Activated CD4-positive, CD25-positive, alpha-beta regulatory T cell treated with anti-CD3 and anti-CD28 coated beads, Interleukin-2, amount 50 U/mL, for 16 hours (primary cell): Measurements from ENCODE around the gene PRPF39.
"Not testable (repeated sequence)": the region's sequence is repeated elsewhere in the genome, so short reads cannot be mapped to it uniquely, and the experiment has no call there.

Experiments used
- DNase-seq: peaks from one replicate; pipeline ENCODE4 v3.0.0-alpha.2; 2020; ENCODE audit warnings: low read depth, low spot score

The PRPF39 gene

GRCh38 chr14:45081096-45081495 lies 2.8 kb upstream of the PRPF39 start:
- not testable (repeated sequence) for DNase-seq

DNA sequence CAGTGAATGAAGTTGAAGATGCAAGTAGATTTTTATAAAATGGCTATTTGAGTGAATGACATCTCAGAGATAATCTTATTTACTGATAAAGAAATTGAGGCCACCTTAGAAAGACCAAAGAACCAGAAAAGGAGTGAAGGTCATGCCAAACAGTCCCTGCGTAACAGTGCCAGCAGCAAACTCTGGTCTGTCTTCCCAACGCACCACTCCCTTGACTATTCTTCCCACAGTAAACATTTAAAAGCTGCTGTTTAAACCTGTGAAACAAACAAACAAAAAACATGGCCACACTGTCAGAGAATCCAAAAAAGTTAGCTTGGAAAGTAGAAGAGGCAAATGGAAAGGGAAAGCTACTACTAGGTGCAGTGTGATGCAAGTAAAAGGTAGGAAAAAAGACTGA lies 1.5 kb upstream of the PRPF39 start:
- DNase-seq = no peak

DNA sequence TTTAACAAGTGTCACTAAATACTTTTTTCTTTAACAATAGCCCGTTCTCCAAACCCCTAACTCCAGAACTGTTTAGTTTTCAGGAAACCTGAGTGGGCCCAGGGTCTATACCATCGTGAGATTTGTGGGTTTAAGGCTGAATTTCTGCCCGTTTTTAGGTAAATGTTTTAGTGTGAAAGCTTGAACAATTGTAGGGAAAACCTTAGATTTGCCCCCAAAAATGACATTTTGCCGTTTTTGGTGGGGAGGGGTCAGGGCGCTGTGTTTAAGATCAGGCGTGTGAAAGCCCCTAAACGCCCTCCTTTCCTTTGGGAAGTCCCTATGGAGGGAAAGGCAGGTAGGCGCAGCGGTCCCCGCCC lies 320 bp upstream of the PRPF39 start:
- no peak for DNase-seq

DNA sequence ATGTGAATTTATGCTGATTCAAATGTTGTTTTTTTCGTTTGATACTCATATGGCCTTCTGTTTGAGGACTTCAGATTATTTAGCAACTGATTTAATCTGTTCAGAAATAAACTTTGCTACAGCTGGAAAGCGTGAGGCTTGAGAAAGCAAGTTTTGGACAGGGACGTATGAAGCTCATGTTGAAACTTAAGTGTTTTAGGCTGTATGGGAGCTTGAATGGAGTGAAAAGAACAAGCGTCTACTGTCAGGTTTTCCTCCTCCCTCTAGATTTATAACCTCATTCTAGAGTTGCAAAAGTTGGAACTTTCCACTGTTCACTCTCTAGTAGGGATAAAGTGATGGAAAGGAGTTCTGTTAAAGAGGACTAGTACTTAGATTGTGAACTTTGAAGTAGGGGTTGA lies 1.0 kb downstream of the PRPF39 start:
- DNase-seq = no peak

DNA sequence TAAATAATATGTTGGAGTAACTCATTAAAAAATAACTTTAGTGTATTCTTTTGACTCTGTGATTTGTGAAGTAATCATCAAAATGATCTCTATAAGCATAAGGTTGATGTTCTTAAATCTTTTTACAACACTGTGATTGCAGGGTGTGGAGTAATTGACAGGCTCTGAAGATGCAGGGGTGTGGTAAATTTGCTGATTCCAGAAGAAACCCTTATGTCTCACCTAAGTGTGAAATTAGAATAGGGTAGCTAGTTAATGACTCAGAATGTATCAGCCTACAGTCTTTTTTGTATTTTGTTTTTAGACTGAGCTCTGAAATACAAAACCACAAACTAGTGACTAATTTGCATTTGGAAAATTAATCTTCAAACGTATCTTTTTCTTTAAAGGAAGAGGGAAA lies 5.9 kb downstream of the PRPF39 start:
- DNase-seq = no peak

- no peak for DNase-seq
Measured at GRCh38 chr14:45091710-45092109, 7.8 kb downstream of the PRPF39 start.

GRCh38 chr14:45094275-45094674 lies 10.4 kb downstream of the PRPF39 start:
- DNase-seq = no peak

GRCh38 chr14:45095143-45095542 lies 11.2 kb downstream of the PRPF39 start:
- no peak for DNase-seq

- DNase-seq = no peak
Measured at GRCh38 chr14:45096218-45096617, 12.3 kb downstream of the PRPF39 start.

DNA sequence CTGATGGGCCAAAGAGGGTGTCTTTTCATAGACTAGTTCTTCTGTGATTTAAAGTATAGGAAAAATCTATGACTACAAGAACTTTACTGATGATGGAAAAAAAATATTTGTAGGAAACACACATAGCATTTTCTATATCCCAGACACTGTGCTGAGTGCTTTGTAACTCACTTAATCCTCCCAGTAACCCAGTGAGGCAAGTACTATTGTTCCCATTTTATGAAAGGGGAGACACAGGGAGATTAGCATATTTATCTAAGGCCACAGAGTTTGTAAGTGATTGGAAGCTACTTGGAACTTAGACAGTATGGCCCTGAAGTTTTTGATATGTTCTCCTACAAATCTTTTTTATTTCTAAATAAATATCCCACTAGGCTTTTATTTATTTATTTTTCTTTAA lies 19.9 kb downstream of the PRPF39 start:
- DNase-seq = no peak

- DNase-seq = no peak
Measured at GRCh38 chr14:45104561-45104960, 20.6 kb downstream of the PRPF39 start.

DNA sequence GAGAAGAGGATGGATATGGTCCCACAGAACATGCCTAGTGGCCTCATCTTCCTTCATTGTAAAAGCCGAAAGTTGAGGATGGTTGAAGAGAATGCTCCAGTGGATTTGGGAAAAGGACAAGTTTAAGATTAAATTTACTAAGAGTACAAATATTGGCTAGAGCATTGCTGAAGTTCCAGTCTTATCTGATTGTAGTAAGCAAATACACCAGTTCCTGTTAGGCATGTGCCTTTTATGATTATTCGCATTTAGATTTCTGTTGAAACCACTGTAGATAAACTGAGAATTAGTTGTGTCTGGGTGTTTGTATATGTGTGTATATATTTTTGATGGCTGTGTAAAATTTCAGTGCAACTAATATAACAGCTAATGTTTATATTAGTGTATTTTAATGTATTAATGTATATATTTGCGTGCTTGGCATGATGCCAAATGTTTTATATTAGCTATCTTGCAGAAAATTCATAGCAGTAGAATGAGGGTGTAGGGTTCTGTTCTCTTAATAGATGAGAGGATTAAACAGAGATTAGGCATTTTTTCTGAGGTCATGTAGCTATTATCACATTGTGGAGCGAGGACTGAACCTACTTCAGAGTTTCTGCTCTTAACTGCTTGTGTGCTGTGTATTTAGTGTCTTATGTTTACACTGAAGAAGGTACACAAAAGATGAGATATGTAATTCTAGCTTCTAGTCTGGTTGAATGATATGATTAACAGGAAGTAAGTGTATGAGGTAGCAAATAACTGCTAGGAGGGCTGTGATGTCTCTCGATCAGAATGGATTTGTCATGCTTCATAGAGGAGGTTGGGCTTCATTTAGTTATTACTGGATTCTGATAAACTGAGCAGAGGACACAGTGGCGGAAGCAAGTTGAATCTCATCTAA lies 29.2 kb downstream of the PRPF39 start:
- no peak for DNase-seq

GRCh38 chr14:45114327-45114726 lies 30.4 kb downstream of the PRPF39 start:
- no peak for DNase-seq

DNA sequence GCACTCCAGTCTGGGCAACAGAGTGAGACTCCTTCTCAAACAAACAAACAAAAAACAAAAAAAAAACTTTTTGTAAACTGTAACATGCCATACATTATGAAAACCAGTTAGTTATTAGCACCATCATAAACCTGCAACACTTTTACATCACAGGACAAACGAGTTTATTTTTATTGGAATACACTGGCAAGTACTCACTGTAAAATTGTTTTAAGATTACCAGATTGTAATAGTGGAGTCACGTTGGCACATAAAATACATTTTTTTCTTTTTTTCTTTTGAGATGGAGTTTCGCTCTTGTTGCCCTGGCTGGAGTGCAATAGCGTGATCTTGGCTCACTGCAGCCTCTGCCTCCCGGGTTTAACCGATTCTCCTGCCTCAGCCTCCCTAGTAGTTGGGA lies 34.7 kb downstream of the PRPF39 start:
- no peak for DNase-seq

DNA sequence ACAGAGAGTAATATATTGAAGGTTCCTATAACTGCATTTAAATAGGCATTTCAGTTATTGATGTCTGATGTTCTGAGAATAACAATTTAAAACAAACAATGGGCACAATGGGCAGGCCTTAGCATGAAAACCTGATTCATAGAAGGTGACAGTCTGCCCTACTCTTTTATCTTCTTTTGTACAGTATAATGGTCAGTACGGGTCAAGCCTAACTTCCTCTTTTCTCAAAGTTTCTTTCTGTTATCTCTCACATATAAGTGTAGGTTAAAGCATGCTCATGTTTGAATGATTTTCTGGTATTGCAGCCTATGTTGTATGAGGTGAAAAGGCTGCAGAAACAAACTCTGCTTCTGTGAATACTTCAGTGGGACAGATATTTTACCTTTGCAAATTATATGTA lies 36.2 kb downstream of the PRPF39 start:
- no peak for DNase-seq

DNA sequence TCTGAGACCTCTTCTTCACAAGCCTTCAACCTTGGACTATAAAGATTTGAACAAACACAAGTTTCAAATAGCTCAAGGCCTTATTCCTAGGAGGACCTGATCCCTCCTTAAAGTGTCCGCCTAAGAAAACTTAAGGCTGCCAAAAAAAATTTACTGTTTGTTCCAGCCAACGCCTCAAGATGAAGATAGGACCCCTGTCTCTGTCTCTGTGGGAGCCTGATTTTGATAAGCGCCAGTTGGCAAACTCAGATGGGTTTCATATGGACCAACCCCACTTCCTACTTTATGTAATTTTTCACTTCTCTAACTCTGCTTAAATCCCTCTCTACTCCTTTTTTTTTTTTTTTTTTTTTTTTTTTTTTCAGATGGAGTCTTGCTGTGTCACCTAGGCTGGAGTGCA lies 39.4 kb downstream of the PRPF39 start:
- DNase-seq = no peak

GRCh38 chr14:45125754-45126153 lies 41.8 kb downstream of the PRPF39 start:
- DNase-seq = no peak

DNA sequence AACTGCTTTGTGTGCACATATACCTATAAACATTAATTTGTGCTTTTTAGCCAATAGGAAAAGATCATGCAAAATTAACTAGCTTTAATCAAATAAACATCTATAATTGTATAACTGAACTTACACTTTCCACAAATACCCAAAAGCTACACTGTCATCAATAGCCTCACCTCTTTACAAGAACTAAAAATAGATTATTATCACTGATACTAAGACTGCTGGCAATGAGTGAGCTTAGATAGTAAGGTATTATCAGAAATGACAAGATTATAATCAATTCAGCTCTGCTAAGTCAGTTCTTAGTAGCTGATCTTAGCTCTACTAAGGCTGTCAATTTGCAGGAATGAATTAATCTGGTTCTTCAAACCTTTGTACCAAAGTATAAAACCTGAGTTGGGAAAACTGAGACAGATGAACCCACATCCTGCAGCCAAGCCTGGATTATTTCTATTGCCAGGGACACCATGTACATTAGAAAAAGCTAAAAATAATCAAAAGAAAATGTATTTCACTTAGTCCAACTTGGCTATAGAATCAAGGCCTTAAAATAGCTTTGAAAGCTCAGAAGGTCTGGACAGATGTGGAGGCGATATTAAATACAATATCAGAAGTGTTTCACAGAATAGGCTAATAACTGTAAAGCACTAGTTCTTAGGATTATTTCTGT lies 45.2 kb downstream of the PRPF39 start:
- DNase-seq = no peak

DNA sequence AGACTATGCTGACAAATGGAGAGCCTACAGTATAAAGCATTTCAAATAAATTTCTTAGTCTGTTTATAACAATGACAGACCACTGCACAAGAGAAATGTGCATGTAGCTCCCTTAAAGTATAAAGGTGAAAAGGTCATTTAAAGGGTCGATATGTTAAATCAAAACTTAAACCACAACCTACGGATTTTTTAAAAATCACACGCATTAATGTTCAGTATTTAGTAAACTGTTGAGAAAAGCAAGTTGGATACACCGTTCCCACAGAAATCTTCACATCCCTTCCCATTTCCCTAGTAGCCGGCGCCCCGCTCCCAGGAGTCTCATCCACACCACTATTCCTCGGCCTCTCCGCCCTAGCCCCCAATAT lies 49.8 kb downstream of the PRPF39 start:
- DNase-seq = no peak

GRCh38 chr14:45134051-45134958 lies 50.4 kb downstream of the PRPF39 start, which contains the start of gene FKBP3:
Gene FKBP3, minus strand, starts transcription at chr14:45134481. Its CDS starts 25 bp downstream, at chr14:45134456.
- peak; percentile 93 for DNase-seq

GRCh38 chr14:45135156-45135555 lies 51.2 kb downstream of the PRPF39 start:
- no peak for DNase-seq
